HL-60 (cell line): ENCODE measurements around the gene INPP5B.

Experiments
- POLR2AphosphoS5 ChIP-seq: IDR thresholded peaks from 2 replicates; pipeline ENCODE4 v1.6.1; 2012; ENCODE audit warnings: low read depth
- TF ChIP-seq, protein P1 (sequence below): IDR thresholded peaks from one replicate; pipeline ENCODE4 v1.5.1; 2011; ENCODE audit warnings: low read length, control low read depth, inconsistent platforms; ENCODE audit not compliant: insufficient read depth

- TF ChIP-seq POLR2AphosphoS5 = no peak
- TF ChIP-seq, protein P1, sequence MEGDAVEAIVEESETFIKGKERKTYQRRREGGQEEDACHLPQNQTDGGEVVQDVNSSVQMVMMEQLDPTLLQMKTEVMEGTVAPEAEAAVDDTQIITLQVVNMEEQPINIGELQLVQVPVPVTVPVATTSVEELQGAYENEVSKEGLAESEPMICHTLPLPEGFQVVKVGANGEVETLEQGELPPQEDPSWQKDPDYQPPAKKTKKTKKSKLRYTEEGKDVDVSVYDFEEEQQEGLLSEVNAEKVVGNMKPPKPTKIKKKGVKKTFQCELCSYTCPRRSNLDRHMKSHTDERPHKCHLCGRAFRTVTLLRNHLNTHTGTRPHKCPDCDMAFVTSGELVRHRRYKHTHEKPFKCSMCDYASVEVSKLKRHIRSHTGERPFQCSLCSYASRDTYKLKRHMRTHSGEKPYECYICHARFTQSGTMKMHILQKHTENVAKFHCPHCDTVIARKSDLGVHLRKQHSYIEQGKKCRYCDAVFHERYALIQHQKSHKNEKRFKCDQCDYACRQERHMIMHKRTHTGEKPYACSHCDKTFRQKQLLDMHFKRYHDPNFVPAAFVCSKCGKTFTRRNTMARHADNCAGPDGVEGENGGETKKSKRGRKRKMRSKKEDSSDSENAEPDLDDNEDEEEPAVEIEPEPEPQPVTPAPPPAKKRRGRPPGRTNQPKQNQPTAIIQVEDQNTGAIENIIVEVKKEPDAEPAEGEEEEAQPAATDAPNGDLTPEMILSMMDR = no peak
These were observed 74.2 kb downstream of the INPP5B start for GRCh38 chr1:37872692-37873091.
